GM12892 (cell line): ENCODE data around the gene GSTM5.
"Not testable (repeated sequence)": the region's sequence is repeated elsewhere in the genome, so short reads cannot be mapped to it uniquely, and the experiment has no call there.

ENCODE experiments used
- DNase-seq: peaks from one replicate; pipeline ENCODE4 v3.0.0; 2011; ENCODE audit not compliant: insufficient read length
- FAIRE-seq: peaks from 2 replicates; lab custom pipeline; 2011; peaks lifted over from hg19 to GRCh38; lab: Jason Lieb, UNC
- POLR2A ChIP-seq: IDR thresholded peaks from 2 replicates; pipeline ENCODE4 v1.6.1; 2011; ENCODE audit warnings: low read depth, low read length, control low read depth
- POLR2AphosphoS5 ChIP-seq: IDR thresholded peaks from 2 replicates; pipeline ENCODE4 v1.6.1; 2011; ENCODE audit warnings: low read depth, low read length, control low read depth
- TAF1 ChIP-seq: IDR thresholded peaks from 2 replicates; pipeline ENCODE4 v1.6.1; 2011; ENCODE audit warnings: low read depth, mild to moderate bottlenecking, control low read depth, low read length, borderline replicate concordance

GSTM5 gene

DNA sequence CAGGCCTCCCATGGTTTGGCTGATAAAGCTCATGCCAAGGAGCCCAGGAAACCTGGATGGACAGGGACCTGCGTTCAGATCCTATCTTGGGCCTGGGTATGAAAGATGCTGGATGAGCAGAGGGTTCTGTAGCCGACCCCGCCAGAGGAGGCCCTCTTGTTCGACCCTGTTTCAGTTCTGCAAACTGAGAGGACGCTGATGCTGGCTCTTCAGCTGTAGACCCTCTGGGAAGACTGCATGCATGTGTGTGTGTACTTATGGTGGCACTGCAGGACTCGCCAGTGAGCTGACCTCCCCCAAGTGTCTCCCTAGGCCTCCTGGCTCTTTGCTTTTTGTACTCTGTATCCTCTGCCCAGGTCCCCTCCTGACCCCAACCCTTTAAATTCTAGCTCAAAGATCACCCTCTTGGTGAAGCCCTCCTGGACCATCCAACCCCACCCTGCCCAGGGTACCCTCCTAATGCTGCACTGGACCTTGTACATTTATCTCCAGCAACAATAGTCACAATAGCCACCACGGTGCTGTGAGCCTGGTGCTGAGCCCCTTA is 50.1 kb downstream of the GSTM5 start:
- FAIRE-seq = no peak
- no peak for DNase-seq
- TF ChIP-seq POLR2AphosphoS5 = no peak
- no peak for TF ChIP-seq POLR2A
- TF ChIP-seq TAF1 = no peak

DNA sequence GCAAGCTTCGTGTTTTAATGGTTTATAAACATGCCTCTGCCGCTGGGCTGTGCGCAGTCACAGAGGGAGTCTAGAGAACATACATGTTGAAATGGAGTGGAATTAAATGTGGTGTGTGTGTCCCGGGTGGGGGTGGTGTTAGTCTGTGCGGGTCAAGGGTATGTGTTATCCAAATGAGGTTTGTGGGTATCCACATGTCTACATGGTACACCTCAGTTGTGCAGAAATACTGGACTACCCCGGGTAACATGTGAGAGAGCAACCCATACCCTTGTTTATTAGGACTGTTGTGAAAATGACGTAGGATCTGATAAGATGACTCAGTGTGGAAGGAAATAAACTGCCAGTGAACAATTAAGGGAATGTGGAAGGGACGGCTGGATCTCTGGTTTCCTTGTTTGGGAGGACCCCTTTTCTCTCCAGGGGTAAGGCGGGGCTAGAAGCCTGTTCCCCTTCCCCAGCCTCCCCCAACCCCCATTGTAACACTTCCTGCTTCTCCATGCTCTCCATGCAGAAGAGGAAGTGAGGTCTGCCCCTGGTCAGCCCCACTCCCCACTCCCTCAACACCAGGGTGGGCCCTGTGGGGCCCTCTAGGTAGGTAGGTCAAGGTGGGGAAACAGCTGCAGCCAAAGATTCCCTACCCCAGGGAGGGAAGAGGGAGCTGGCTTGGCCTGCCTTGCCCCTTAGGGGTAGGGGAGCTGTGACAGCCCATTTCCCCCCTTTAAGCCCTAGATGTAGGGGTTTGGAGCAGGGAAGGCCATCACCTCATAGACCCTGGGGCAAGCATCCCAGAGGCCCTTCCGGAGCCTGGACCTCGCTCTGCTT is 51.0 kb downstream of the GSTM5 start:
- DNase-seq (no peak), FAIRE-seq (no peak)
- TF ChIP-seq POLR2AphosphoS5 (no peak), TAF1 (no peak), POLR2A (no peak)

DNA sequence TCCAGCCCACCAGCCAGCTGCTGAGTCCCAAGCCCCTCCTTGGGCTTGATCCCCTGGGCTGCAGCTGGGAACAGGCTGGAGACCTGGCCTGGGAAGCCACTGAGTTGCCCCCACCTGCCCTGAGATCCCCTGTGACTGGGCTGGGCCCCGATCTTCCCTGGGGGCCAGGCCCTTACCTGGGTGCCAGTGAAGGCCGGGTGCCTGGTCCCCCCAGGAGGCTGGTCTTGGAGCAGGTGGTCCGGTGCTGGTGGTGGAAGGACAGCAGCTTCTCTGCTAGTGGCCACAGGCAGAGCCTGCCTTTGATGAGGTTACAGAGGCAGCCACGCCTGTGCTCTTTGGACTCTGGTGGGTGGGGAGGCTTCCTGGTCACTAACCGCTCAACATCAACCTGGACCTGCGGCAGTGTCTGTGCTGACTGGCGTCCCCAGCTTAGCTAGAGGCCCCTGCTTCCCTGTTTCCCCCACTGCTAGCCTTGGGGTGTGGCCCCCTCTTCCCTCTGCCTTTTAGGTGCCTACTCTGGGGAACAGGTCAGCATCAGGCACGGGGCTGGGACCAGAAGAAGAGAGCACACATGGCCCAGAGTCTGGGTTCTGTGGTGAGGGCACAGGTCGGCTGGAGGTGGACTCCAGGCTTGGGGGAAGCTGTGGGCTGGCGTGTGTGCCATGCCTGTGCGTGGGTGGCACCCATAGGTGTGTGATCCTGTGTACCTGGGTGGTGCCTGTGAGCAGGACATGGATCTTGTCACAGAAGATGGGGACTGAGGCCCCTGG is 51.8 kb downstream of the GSTM5 start, which contains the start of gene EPS8L3:
TSS of gene EPS8L3 (minus strand) at position 278 of the 770 bp plus-strand sequence. CDS start 2,174 bp downstream, outside the sequence.
- FAIRE-seq (no peak), DNase-seq (no peak)
- no peak for TF ChIP-seq POLR2A
- TF ChIP-seq POLR2AphosphoS5 = no peak
- TF ChIP-seq TAF1 = no peak

DNA sequence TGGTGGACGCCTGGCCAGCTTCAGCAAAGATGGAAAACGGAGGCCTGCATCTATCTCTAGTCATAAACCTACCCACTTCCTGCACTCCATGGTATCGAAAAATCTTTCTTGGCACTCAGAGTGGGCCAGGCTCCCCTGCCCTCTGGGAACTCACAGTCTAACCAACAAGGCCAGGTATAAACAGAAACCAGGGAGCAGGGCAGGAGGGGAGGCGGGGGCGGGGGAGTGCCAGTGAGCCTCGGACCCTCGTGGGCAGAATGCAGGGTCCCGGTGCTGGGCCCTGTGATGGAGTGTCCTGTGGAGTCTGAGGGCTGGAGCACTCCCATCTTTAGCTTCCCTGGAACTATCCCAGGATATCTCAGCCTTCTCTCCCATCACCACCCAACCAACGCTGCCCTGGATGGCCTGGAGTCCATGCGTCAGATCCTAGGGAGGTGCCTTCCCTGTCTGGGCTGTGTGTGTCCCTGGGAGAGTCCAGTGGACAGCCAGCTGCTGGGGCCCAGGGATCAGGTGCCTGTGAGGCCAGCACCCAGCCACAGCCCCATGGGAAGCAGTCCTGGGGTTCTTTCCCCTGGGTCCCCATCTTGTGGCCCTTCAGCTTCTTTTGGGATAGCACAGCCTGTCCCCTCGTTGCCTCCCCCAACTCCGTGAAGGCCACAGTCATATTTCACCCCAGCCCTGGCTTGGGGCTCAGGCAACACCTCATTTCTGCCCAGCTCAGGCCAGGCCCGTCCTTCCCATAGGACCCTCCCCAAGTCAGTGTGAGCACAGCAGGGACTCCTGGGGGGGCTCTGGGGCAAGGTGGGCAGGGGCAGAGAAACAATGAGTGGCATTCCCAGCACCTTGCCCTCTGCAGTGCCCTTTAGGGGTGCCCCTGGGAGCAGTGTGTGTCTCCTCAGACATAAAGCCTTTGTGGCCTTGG is 52.8 kb downstream of the GSTM5 start:
- TF ChIP-seq POLR2A = no peak
- TF ChIP-seq POLR2AphosphoS5 = no peak
- no peak for TF ChIP-seq TAF1
- FAIRE-seq (no peak), DNase-seq (no peak)

GRCh38 chr1:109765483-109765815 is 53.4 kb downstream of the GSTM5 start:
- FAIRE-seq (no peak), DNase-seq (no peak)
- TF ChIP-seq POLR2AphosphoS5 (no peak), POLR2A (no peak), TAF1 (no peak)

DNA sequence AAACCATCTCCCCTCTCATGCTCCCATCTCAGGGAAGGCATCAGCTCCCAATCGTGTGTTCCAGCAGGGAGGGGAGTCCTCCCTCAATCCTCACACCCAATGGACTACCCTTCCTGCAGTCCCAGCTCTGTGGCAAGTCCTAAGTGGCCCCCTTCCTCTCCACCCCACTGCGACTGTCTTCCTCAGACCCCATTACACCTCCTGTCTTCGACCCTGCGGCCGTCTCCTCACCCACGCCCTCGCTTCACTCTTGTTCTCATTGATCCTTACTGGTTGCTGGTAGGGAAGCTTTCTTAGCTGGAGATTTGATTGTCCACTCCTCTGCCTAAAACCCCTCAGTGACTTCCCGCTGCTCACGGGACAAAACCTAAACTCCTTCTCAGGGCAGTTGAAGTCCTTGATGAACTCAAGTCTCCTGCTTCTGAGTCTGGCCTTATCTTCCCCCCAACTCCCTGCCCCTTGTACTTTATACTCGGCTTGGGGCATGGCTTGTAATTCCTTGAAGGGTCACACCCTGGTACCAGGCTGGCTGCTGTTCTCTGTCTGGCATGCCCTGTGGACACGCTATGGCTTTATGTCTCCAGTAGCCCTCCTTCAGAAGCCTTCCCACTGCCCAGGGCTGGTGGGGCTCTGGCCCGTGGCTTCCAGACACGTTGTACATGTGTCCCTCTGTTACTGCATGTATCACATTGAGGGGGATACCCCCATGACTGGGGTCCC is 54.0 kb downstream of the GSTM5 start:
- DNase-seq = no peak
- FAIRE-seq = no peak

DNA sequence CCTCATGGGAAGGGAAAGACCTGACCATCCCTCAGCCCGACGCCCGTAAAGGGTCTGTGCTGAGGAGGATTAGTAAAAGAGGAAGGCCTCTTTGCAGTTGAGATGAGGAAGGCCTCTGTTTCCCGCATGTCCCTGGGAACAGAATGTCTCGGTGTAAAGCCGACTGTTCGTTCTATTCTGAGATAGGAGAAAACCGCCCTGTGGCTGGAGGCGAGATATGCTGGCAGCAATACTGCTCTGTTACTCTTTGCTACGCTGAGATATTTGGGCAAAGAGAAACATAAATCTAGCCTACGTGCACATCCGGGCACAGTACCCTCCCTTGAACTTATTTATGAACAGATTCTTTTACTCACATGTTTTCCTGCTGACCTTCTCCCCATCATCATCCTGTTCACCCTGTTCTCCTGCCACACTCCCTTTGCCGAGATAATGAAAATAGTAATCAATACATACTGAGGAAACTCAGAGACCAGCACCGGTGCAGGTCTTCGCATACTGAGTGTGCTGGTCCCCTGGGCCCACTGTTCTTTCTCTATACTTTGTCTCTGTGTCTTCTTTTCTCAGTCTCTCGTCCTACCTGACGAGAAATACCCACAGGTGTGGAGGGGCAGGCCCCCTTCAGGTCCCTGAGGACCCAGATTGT is 55.1 kb downstream of the GSTM5 start:
- DNase-seq, FAIRE-seq: not testable (repeated sequence)

More for the DNA sequence above, 54.0 kb downstream of the GSTM5 start:
- no peak for TF ChIP-seq POLR2AphosphoS5
- no peak for TF ChIP-seq POLR2A
- TF ChIP-seq TAF1 = no peak
